ENCODE measurements around the gene MDH1B.

MDH1B gene

GRCh38 chr2:206784559-206785353, 19.6 kb upstream of the MDH1B start:
- DNase-seq (ENCODE audit: low read depth in 1 of 2, low spot score in 1 of 2): no peak
- TF ChIP-seq SPI1 (IDR thresholded peaks at IDR 0.05; ENCODE audit: borderline replicate concordance, low read depth) (no peak), GABPA (IDR thresholded peaks at IDR 0.05; ENCODE audit: low read depth) (no peak), REST (IDR thresholded peaks at IDR 0.05; ENCODE audit: insufficient replicate concordance, low read depth) (no peak), CTCF (IDR thresholded peaks at IDR 0.05; ENCODE audit: insufficient read depth, low read length) (no peak)
- no peak overlapping the region for H3K27ac ChIP-seq (replicated peaks)
- no peaks in the 10 kb centered on the region for H3K27me3 ChIP-seq (ENCODE audit: insufficient read depth, poor library complexity, severe bottlenecking)
- H3K4me3 ChIP-seq (replicated peaks; ENCODE audit: insufficient read depth, low read length): no peak overlapping the region

- DNase-seq (ENCODE audit: low read depth in 1 of 2, low spot score in 1 of 2): no peak
- Histone ChIP-seq H3K27ac (replicated peaks) (no peak overlapping the region), H3K4me3 (replicated peaks; ENCODE audit: insufficient read depth, low read length) (no peak overlapping the region), H3K27me3 (ENCODE audit: insufficient read depth, poor library complexity, severe bottlenecking) (no peaks in the 10 kb centered on the region)
- TF ChIP-seq POLR2AphosphoS5 (IDR thresholded peaks at IDR 0.05; ENCODE audit: low read depth): no peak
- TF ChIP-seq CTCF (IDR thresholded peaks at IDR 0.05; ENCODE audit: insufficient read depth, low read length): peak; percentile 9
- TF ChIP-seq SPI1 (IDR thresholded peaks at IDR 0.05; ENCODE audit: borderline replicate concordance, low read depth): no peak
Observed at GRCh38 chr2:206783718-206784117, 18.6 kb upstream of the MDH1B start.

GRCh38 chr2:206780671-206781070, 15.5 kb upstream of the MDH1B start:
- Histone ChIP-seq H3K27me3 (ENCODE audit: insufficient read depth, poor library complexity, severe bottlenecking) (no peaks in the 10 kb centered on the region), H3K27ac (replicated peaks) (no peak overlapping the region), H3K4me3 (replicated peaks; ENCODE audit: insufficient read depth, low read length) (no peak overlapping the region)
- no peak for DNase-seq (ENCODE audit: low read depth in 1 of 2, low spot score in 1 of 2)
- no peak for TF ChIP-seq REST (IDR thresholded peaks at IDR 0.05; ENCODE audit: insufficient replicate concordance, low read depth)
- TF ChIP-seq GABPA (IDR thresholded peaks at IDR 0.05; ENCODE audit: low read depth): no peak
- no peak for TF ChIP-seq CTCF (IDR thresholded peaks at IDR 0.05; ENCODE audit: insufficient read depth, low read length)
- no peak for TF ChIP-seq POLR2AphosphoS5 (IDR thresholded peaks at IDR 0.05; ENCODE audit: low read depth)
- TF ChIP-seq SPI1 (IDR thresholded peaks at IDR 0.05; ENCODE audit: borderline replicate concordance, low read depth): no peak

DNA sequence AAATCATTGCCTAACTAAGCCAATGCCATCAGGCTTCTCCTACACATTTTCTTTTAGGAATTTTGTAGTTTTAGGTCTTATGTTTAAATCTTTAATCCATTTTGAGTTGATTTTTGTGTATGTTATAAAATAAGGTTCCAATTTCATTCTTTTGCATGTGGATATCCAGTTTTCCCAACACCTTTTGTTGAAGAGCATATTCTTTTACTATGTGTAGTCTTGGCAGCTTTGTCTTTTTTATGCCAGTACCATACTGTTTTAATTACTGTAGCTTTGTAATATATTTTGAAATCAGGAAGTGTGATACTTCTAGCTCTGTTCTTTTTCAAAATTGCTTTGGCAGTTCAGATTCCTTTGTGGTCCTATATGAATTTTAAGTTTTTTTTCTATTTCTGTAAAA, 11.3 kb upstream of the MDH1B start:
- TF ChIP-seq POLR2AphosphoS5 (IDR thresholded peaks at IDR 0.05; ENCODE audit: low read depth) (no peak), CTCF (IDR thresholded peaks at IDR 0.05; ENCODE audit: insufficient read depth, low read length) (no peak), GABPA (IDR thresholded peaks at IDR 0.05; ENCODE audit: low read depth) (no peak), REST (IDR thresholded peaks at IDR 0.05; ENCODE audit: insufficient replicate concordance, low read depth) (no peak), SPI1 (IDR thresholded peaks at IDR 0.05; ENCODE audit: borderline replicate concordance, low read depth) (no peak)
- Histone ChIP-seq H3K27ac (replicated peaks) (no peak overlapping the region), H3K4me3 (replicated peaks; ENCODE audit: insufficient read depth, low read length) (no peak overlapping the region), H3K27me3 (ENCODE audit: insufficient read depth, poor library complexity, severe bottlenecking) (no peaks in the 10 kb centered on the region)
- DNase-seq (ENCODE audit: low read depth in 1 of 2, low spot score in 1 of 2): no peak
